Measurements from ENCODE around the gene TSPAN8.
"Not testable (repeated sequence)": the region's sequence is repeated elsewhere in the genome, so short reads cannot be mapped to it uniquely, and the experiment has no call there.

Gene TSPAN8

DNA sequence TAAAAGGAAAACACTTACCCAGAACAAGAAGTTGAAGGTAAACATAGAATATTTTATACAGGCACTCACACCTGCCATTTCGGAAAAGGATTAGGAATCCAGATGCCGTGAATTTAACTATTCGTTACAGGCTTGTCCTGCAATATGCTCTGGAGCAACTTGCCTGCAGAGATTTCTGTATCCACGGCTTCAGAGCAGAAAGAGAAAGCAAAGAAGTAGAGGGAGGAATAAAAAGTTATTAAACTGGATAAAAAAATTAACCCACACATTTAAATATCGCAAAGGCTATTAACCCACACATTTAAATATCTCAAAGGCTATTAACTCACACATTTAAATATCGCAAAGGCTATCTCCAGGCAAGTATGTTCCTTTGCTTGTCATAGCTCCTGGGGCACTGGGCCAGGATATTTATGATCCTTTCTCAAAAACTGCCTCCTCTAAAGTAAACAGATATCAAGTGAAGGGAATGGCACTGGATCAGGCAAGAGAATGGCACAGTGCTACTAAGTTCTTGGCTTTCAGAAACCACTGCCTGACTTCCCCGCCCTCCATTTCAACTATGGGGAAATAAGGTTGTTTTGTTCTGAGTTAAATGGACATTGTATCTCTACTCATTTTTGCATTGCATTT is at the start of gene TSPAN8:
TSS of gene TSPAN8 (minus strand) at position 399 of the 633 bp plus-strand sequence. CDS start at position 78, 321 bp downstream.
- peak; percentile 53 to 59 for DNase-seq

- DNase-seq = no peak
These were observed 43.4 kb upstream of the TSPAN8 start for GRCh38 chr12:71201136-71201679.

GRCh38 chr12:71200706-71201105 is 42.9 kb upstream of the TSPAN8 start:
- no peak for DNase-seq

DNA sequence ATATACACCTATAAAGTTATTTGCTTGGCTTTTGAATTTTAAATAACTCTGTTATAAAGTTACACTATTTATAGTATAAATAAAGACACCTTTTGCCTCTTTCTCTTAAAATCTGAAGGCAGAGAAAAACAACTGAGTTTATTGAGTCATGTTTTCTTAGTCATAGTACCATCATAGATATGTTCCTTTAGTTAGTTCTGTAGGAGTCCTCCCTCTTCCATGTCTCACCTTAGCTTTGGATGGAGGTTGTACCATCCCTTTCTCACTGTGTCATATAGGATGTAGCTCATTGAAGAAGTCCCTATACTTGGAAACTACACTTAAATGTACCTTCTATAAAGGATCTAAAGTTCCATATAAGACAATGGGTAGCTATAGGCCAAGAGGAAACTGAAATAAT is 39.7 kb upstream of the TSPAN8 start:
- DNase-seq = no peak

GRCh38 chr12:71195338-71195896 is 37.6 kb upstream of the TSPAN8 start:
- DNase-seq = no peak

- DNase-seq = no peak
These were observed 36.9 kb upstream of the TSPAN8 start for GRCh38 chr12:71194657-71195056.

- DNase-seq = no peak
These were observed 35.2 kb upstream of the TSPAN8 start for GRCh38 chr12:71193041-71193440.

DNA sequence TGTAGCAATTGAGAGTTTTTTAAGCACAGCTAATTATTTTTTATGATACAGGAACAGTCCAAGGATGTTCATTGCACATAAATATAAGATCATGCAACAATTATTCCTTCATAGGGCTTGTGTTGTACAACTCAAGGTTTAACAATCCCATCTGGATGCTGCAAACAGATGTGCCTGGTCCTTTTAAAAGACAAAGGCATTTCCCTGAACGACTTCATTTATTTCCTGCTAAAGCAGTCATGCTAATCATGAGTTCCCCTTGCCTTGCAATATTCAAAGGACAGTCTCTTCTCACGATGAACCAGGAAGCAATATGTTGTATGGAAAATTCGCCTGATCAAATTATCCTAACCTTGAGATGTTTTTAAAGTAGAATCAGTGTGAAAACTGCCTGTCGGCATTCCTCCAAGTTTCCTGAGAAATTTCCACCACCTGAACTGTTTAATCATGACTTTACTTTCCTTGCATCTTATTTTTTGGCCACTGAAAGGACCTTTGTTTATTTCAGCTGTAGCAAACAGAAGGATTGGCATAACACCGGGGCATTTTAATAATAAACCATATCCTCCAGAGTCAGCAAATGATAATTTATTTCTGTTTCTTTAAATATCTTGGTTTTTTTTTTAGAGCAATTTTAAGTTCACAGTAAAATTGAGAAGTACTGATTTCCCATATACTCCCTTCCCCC is 33.9 kb upstream of the TSPAN8 start:
- no peak for DNase-seq

GRCh38 chr12:71190822-71191221 is 33.0 kb upstream of the TSPAN8 start:
- no peak for DNase-seq

GRCh38 chr12:71187379-71187778 is 29.6 kb upstream of the TSPAN8 start:
- no peak for DNase-seq

- DNase-seq = no peak
These were observed 28.9 kb upstream of the TSPAN8 start for GRCh38 chr12:71186571-71187288.

GRCh38 chr12:71183846-71184245 is 26.0 kb upstream of the TSPAN8 start:
- no peak for DNase-seq

GRCh38 chr12:71183018-71183417 is 25.2 kb upstream of the TSPAN8 start:
- no peak for DNase-seq

GRCh38 chr12:71178162-71178561 is 20.4 kb upstream of the TSPAN8 start:
- no peak for DNase-seq

- DNase-seq = no peak
These were observed 17.0 kb upstream of the TSPAN8 start for GRCh38 chr12:71174825-71175224.

DNA sequence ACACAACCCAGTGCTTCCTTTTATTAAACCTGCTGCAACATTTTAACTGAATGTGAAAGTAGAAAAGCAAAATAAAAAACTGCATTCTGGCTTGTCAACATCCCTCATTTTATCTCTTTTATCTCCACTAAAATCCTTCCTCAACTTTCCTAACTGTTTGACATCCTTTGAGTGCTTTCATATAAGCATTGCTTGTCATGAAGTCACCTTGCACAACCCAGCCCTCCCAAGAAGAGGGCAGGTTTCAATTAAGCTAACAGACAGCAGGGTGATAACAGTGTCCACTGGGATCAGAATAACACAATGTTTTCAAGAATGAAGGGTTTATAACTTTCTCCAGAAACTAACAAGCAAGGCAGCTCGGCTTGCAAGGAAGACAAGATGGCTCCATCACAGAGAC is 16.3 kb upstream of the TSPAN8 start:
- DNase-seq = no peak

DNA sequence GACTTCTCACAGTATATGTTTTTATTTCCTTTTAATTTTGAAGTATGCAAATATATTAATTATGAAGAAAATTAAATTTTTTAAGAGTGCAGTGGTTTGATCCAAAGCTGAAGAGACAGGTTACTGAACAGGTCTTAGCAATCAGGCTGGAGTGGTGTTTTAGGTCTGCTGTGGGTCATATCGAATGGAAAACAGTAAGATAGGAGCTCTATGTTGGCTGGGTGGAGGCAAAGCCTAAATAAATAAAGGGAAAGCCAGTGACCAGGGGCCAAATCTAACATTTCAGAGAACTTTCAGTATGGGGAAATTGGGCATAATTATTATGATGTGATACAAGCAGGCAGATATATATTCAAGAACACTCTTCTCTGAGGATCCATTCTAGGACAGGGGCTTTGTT is 12.7 kb upstream of the TSPAN8 start:
- no peak for DNase-seq

DNA sequence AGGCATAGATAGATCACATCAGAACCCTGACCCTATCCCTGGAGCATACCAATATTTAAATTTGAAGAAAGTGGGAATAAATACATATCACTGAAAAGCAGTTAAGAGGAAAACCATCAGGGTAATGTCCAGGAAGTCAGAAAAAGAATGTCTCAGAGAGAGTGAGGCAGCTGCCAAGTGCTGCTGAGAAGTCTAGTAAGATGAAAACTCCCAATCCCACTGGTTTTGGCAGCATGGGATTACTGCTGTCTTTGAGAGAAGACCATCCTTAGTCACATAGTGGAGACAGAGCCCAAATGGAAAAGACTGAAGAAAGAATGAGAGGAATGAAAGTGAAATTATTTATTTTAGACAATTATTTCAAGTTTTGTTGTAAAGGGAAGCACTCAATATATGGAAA is 11.5 kb upstream of the TSPAN8 start:
- DNase-seq = no peak

- no peak for DNase-seq
These were observed 9.2 kb upstream of the TSPAN8 start for GRCh38 chr12:71166862-71167496.

GRCh38 chr12:71166280-71166679 is 8.5 kb upstream of the TSPAN8 start:
- DNase-seq = no peak

GRCh38 chr12:71165780-71166179 is 8.0 kb upstream of the TSPAN8 start:
- DNase-seq = not testable (repeated sequence)

DNA sequence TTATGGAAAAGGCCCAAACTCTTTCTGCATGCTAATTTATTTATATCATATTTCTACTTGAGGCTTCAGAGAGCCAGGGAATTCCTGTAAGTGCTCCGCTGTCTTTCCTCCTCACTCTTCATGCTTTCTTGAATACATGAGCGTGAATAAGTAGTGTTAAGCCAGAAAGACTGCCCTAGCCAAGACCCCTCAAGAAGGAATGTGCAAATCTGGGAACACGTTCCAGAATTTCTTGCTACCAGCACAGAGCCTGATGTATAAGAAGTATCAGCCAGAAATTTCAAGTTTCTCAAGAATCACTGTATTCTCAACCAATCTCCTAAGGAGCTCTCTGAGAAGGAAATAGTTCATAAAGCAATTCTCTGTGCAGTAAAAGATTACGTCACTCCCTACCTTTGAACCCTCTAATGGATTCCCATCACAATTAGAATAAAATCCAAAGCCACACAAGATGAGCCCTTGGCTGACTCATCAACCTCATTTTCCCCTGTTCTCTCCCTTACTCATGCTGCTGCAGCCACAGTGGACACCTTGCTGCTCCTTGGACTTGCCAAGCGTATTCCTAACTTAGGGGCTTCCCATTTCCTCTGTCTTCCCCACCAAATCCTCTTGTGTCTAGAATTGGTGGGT is 6.9 kb upstream of the TSPAN8 start:
- DNase-seq = no peak
